Endothelial cell of umbilical vein (primary cell): Measurements from ENCODE around the gene PDIA5.

Source experiments
- CTCF ChIP-seq, 2 donors: IDR thresholded peaks; 1 replicate in 1 of 2; 2 replicates in 1 of 2; pipeline ENCODE4 v1.5.1; 2011; ENCODE audit warnings: low read length in 2 of 2, mild to moderate bottlenecking in 2 of 2, moderate library complexity in 2 of 2, control low read depth in 1 of 2, inconsistent platforms in 1 of 2, low read depth in 1 of 2; ENCODE audit not compliant: insufficient read depth in 1 of 2; ENCODE audit errors: extremely low read depth in 1 of 2
- EZH2 ChIP-seq: IDR thresholded peaks from 2 replicates; pipeline ENCODE4 v1.6.1; 2012; ENCODE audit warnings: borderline replicate concordance, low read depth, mild to moderate bottlenecking, moderate library complexity, low read length, inconsistent platforms; ENCODE audit not compliant: severe bottlenecking
- POLR2AphosphoS5 ChIP-seq: IDR thresholded peaks from 2 replicates; pipeline ENCODE4 v1.6.1; 2012; ENCODE audit warnings: low read depth, mild to moderate bottlenecking, control low read depth, low read length, moderate library complexity; ENCODE audit not compliant: insufficient read depth

DNA sequence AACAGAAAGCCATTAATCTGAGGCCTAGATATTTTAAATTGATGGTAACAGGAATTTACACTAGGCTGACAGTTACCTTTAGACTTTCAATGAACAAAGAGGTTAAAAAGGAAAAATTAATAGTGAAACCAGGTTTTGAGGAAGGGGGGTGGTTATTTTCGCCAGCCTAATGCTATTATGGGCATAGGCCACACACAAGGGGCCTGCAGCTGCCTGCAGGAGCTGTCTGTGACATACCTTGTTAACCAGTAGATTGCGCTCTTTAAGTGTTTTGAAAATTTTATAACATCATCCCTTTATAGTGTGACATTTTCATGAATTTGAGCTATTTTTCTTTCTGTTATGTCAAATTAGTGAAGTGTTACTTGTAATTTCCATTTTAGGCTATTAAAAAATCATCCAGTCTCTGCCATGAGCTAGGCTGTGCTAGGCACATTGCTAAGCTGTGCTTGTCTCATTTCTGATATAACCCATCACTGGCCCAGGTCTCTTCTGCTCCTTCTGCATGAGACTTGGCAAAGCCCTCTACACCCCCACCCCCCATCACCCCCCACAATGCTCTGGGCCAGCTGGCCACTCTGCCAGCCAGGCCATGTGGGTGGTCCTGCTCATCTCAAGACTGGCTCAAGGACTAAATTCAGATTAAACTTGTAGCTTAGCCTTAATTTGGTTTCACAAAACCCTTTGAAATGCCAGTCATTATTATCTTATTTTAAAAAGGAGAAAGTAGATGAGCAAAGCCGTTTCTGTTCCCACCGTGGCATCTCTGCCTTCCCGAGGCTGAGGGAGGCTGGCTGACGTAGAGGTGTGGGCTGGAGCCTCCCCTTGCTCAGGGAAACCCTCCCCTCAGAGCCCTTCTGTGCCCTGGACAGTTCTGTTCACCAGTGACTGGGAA, 86.5 kb downstream of the PDIA5 start:
- TF ChIP-seq EZH2 (no peak), CTCF (IDR thresholded peaks at IDR 0.05; ENCODE audit: extremely low read depth in 1 of 2, insufficient read depth in 1 of 2, low read depth in 1 of 2, low read length in 2 of 2) (no peak), POLR2AphosphoS5 (no peak)
